HepG2 (cell line): ENCODE measurements around the gene FTSJ1. TPM values are rescaled to one million over a fixed set of nuclear protein-coding genes. Genes with fewer than 3 reads are reported as not detected.

Source experiments
- ATAC-seq: fragments of 200-7000 bp; cut with Tn5 transposase; 3 replicates; pipeline ENCODE4 v1.9.1; 2020; ENCODE audit warnings: mild to moderate bottlenecking, moderate library complexity
- BruUV-seq: library from RNA; stranded (reverse); fragments of 400-500 nt; replicated peaks from 2 replicates; lab custom pipeline; 2021; lab: Mats Ljungman, UMichigan
- CTCF ChIA-PET: fragments of 300-600 bp; formaldehyde crosslinking; extraction: SDS; loops from one replicate; lab custom pipeline; 2021; ENCODE audit warnings: low total read pairs, inconsistent platforms, low intra/inter-chr PET ratio; lab: Yijun Ruan, JAX
- POLR2A ChIA-PET: fragments of 350-600 bp; sonication (Branson Sonifier 250); formaldehyde crosslinking; loops from one replicate; lab custom pipeline; 2020; ENCODE audit warnings: antibody characterized with exemption, inconsistent platforms; lab: Yijun Ruan, JAX
- DNase-seq: peaks from one replicate; pipeline ENCODE4 v3.0.0-alpha.2; 2015; ENCODE audit warnings: low spot score
- FAIRE-seq: peaks from 3 replicates; lab custom pipeline; 2011; peaks lifted over from hg19 to GRCh38; lab: Jason Lieb, UNC
- H2AFZ ChIP-seq: one replicate; pipeline ENCODE4 v1.6.1; 2011; ENCODE audit warnings: low read length, inconsistent platforms
- H3K27ac ChIP-seq: fragments of 300-600 bp; 3 replicates; pipeline ENCODE4 v1.8.0; 2011; ENCODE audit warnings: mixed run types, mild to moderate bottlenecking, mixed read lengths, low read length, inconsistent platforms; ENCODE audit not compliant: insufficient read depth; ENCODE audit errors: extremely low read length
- H3K27me3 ChIP-seq, 2 experiments: fragments of 200-600 bp in 1 of 2; 2 replicates in 1 of 2; 3 replicates in 1 of 2; pipeline versions ENCODE4 v1.6.0 to v1.8.0; 2011; ENCODE audit warnings: low read length in 2 of 2, mild to moderate bottlenecking in 2 of 2, moderate library complexity in 2 of 2, inconsistent platforms in 1 of 2; ENCODE audit not compliant: insufficient read depth in 2 of 2, control insufficient read depth in 1 of 2
- H3K36me3 ChIP-seq, 2 experiments: fragments of 200-600 bp in 1 of 2; replicated peaks in 1 of 2; 2 replicates in 1 of 2; 3 replicates in 1 of 2; pipeline versions ENCODE4 v1.5.1 to v1.8.0; 2011; ENCODE audit warnings: low read length in 2 of 2, inconsistent platforms in 1 of 2; ENCODE audit not compliant: insufficient read depth in 2 of 2, control insufficient read depth in 1 of 2
- H3K4me1 ChIP-seq: 2 replicates; pipeline ENCODE4 v1.5.1; 2012; ENCODE audit warnings: low read length, inconsistent platforms; ENCODE audit not compliant: insufficient read depth
- H3K4me2 ChIP-seq: 2 replicates; pipeline ENCODE4 v1.6.0; 2011; ENCODE audit warnings: low read depth, low read length, inconsistent platforms
- H3K4me3 ChIP-seq, 3 experiments: fragments of 200-600 bp in 1 of 3; sonication (generic), shearing (Covaris generic) in 1 of 3; replicated peaks in 1 of 3; 2 replicates each; pipeline ENCODE4 v1.5.1; 2011 to 2016; ENCODE audit warnings: low read length in 3 of 3, inconsistent platforms in 2 of 3, low read depth in 2 of 3, mild to moderate bottlenecking in 2 of 3, control low read depth in 1 of 3, mixed read lengths in 1 of 3; ENCODE audit not compliant: insufficient read depth in 1 of 3
- H3K79me2 ChIP-seq: one replicate; pipeline ENCODE4 v1.6.1; 2011; ENCODE audit warnings: low read length, inconsistent platforms; ENCODE audit not compliant: insufficient read depth
- H3K9ac ChIP-seq: 2 replicates; pipeline ENCODE4 v1.6.0; 2011; ENCODE audit warnings: mild to moderate bottlenecking, low read depth, low read length, inconsistent platforms; ENCODE audit not compliant: insufficient read depth
- H3K9me3 ChIP-seq: 2 replicates; pipeline ENCODE4 v1.5.1; 2012; ENCODE audit warnings: mild to moderate bottlenecking, low read length
- H4K20me1 ChIP-seq: 2 replicates; pipeline ENCODE4 v1.6.0; 2011; ENCODE audit warnings: inconsistent platforms, mild to moderate bottlenecking, low read length, moderate library complexity; ENCODE audit not compliant: insufficient read depth
- ADNP ChIP-seq: sonication (generic); formaldehyde crosslinking; IDR thresholded peaks from 2 replicates; pipeline ENCODE4 v1.4.0; 2020; ENCODE audit warnings: missing genetic modification reagents
- DMAP1 ChIP-seq: IDR thresholded peaks from 2 replicates; pipeline ENCODE4 v1.6.1; 2016
- EEA1 ChIP-seq: sonication (generic); formaldehyde crosslinking; IDR thresholded peaks from 2 replicates; pipeline ENCODE4 v1.5.1; 2020; ENCODE audit warnings: mild to moderate bottlenecking, missing genetic modification reagents, borderline replicate concordance
- GPBP1L1 ChIP-seq: sonication (generic); formaldehyde crosslinking; IDR thresholded peaks from 2 replicates; pipeline ENCODE4 v1.5.0; 2020; ENCODE audit warnings: mild to moderate bottlenecking, missing genetic modification reagents
- JUNB ChIP-seq: sonication (generic); formaldehyde crosslinking; IDR thresholded peaks from 2 replicates; pipeline ENCODE4 v1.8.0; 2022; ENCODE audit warnings: missing genetic modification reagents, mild to moderate bottlenecking, borderline replicate concordance
- SNAI1 ChIP-seq: sonication (generic); formaldehyde crosslinking; IDR thresholded peaks from 2 replicates; pipeline ENCODE4 v1.5.0; 2020; ENCODE audit warnings: mild to moderate bottlenecking, missing genetic modification reagents, borderline replicate concordance
- TFAP4 ChIP-seq: sonication (generic); IDR thresholded peaks from 2 replicates; pipeline ENCODE4 v1.6.1; 2016; ENCODE audit warnings: low read depth, borderline replicate concordance
- ZNF318 ChIP-seq: sonication (generic); formaldehyde crosslinking; IDR thresholded peaks from 2 replicates; pipeline ENCODE4 v1.4.0; 2020; ENCODE audit warnings: mild to moderate bottlenecking, missing genetic modification reagents
- ZNF333 ChIP-seq: sonication (generic); formaldehyde crosslinking; IDR thresholded peaks from 2 replicates; pipeline ENCODE4 v1.4.0; 2020; ENCODE audit warnings: mild to moderate bottlenecking, missing genetic modification reagents, borderline replicate concordance
- ZNF562 ChIP-seq: sonication (generic); formaldehyde crosslinking; IDR thresholded peaks from 2 replicates; pipeline ENCODE4 v1.8.0; 2022; ENCODE audit warnings: missing genetic modification reagents, borderline replicate concordance
- ZNF629 ChIP-seq: sonication (generic); formaldehyde crosslinking; conservative IDR thresholded peaks from 2 replicates; pipeline ENCODE4 v1.5.0; 2020; ENCODE audit warnings: missing genetic modification reagents
- ZNF772 ChIP-seq: sonication (generic); formaldehyde crosslinking; IDR thresholded peaks from 2 replicates; pipeline ENCODE4 v1.5.0; 2020; ENCODE audit warnings: mild to moderate bottlenecking, missing genetic modification reagents
- WGBS: methylation state at CpG from one replicate; pipeline ENCODE4 v1.1.6; 2017; ENCODE audit warnings: low lambda C conversion rate; 5-methylcytosine and 5-hydroxymethylcytosine counted together
- in situ Hi-C: cut with HindIII; loops from 2 replicates; pipeline ENCODE4 v1.10.0; 2017; ENCODE audit warnings: low pct_unique_long_range_greater_than_20kb; ENCODE audit not compliant: extremely low pct_ligation_motif_present
- intact Hi-C: fragments of 100-400 bp; cut with micrococcal nuclease; formaldehyde crosslinking; loops from one replicate; pipeline ENCODE4 v1.10.0; 2022; ENCODE audit not compliant: unreplicated experiment
- polyA plus RNA-seq, 8 experiments: library from polyadenylated mRNA; depleted of rRNA in 3 of 8; stranded (reverse) in 7 of 8; unstranded in 1 of 8; fragments of >200 nt; fragmentation: Illumina TruSeq in 4 of 8; extraction: Trizol in 4 of 8; gene quantifications; 2 replicates each; pipeline versions ENCODE4 v1.2.1 to v1.2.3, GENCODE V29; 2011 to 2016; ENCODE audit warnings: low read depth in 4 of 8, missing spikeins in 1 of 8, mixed read lengths in 1 of 8; ENCODE audit not compliant: insufficient read depth in 1 of 8
- total RNA-seq, 5 experiments: library from RNA; depleted of rRNA; stranded (reverse); fragments of >200 nt; fragmentation: Illumina TruSeq; extraction: Trizol; gene quantifications; 2 replicates each; pipeline ENCODE4 v1.2.3, GENCODE V29; 2016; ENCODE audit warnings: low read depth in 1 of 5

Gene FTSJ1
- total and polyA plus RNA-seq, 2 of the 13 experiments (the other 11 are each of a cell fraction or from before 2014, with no cell fraction given) = 30.3 to 37.9 TPM

GRCh38 chrX:48477960-48478755 is 2.2 kb downstream of the FTSJ1 start (continued):
- TF ChIP-seq EEA1 (CRISPR knock-in tag) (no peak), ZNF318 (no peak), DMAP1 (CRISPR knock-in tag) (no peak)

- intact Hi-C loops (loop anchor here (10.0 kb wide), 1 partner anchor 56 kb away; the partner anchor contains the start of gene TBC1D25), in situ Hi-C loops (no loop called here)
- 96% methylated on average over 5 of the region's 5 CpGs for WGBS
- no peak overlapping the region for H2AFZ ChIP-seq
- no peak overlapping the region for H3K9ac ChIP-seq
- H3K4me1 ChIP-seq = peaks cover 25% of the 10 kb centered on the region
- H3K4me3 ChIP-seq = no peak overlapping the region
- H3K27me3 ChIP-seq = no peaks in the 10 kb centered on the region; a peak in 1 of 5 replicates
- POLR2A ChIA-PET = no interaction called here
- H3K79me2 ChIP-seq = peaks cover 19% of the 10 kb centered on the region
- DNase-seq = no peak
- no peak for ATAC-seq
- peaks cover 8 to 10% of the 10 kb centered on the region in 2 experiments; a peak in 3 of 5 replicates for H3K36me3 ChIP-seq
- BruUV-seq = no TSS peak
- no peaks in the 10 kb centered on the region for H4K20me1 ChIP-seq
- H3K27ac ChIP-seq = no peak overlapping the region
- H3K4me2 ChIP-seq = no peak overlapping the region
- no peaks in the 10 kb centered on the region for H3K9me3 ChIP-seq
- FAIRE-seq = no peak
- CTCF ChIA-PET = no interaction called here
- TF ChIP-seq ZNF629 (CRISPR knock-in tag) (no peak), JUNB (CRISPR knock-in tag) (no peak), GPBP1L1 (CRISPR knock-in tag) (no peak), TFAP4 (no peak), SNAI1 (CRISPR knock-in tag) (no peak), ZNF562 (CRISPR knock-in tag) (no peak), ADNP (CRISPR knock-in tag) (no peak), ZNF333 (no peak), ZNF772 (CRISPR knock-in tag) (no peak)
Measured at GRCh38 chrX:48478806-48479205, 2.8 kb downstream of the FTSJ1 start.
